HepG2 (cell line): ENCODE results near the gene BCORL1. TPM values are rescaled to one million over a fixed set of nuclear protein-coding genes. Genes with fewer than 3 reads are reported as not detected.

Source experiments
- ATAC-seq: fragments of 200-7000 bp; cut with Tn5 transposase; 3 replicates; pipeline ENCODE4 v1.9.1; 2020; ENCODE audit warnings: mild to moderate bottlenecking, moderate library complexity
- BruUV-seq: library from RNA; stranded (reverse); fragments of 400-500 nt; replicated peaks from 2 replicates; lab custom pipeline; 2021; lab: Mats Ljungman, UMichigan
- CTCF ChIA-PET: fragments of 300-600 bp; formaldehyde crosslinking; extraction: SDS; loops from one replicate; lab custom pipeline; 2021; ENCODE audit warnings: low total read pairs, inconsistent platforms, low intra/inter-chr PET ratio; lab: Yijun Ruan, JAX
- POLR2A ChIA-PET: fragments of 350-600 bp; sonication (Branson Sonifier 250); formaldehyde crosslinking; loops from one replicate; lab custom pipeline; 2020; ENCODE audit warnings: antibody characterized with exemption, inconsistent platforms; lab: Yijun Ruan, JAX
- DNase-seq: peaks from one replicate; pipeline ENCODE4 v3.0.0-alpha.2; 2015; ENCODE audit warnings: low spot score
- FAIRE-seq: peaks from 3 replicates; lab custom pipeline; 2011; peaks lifted over from hg19 to GRCh38; lab: Jason Lieb, UNC
- H2AFZ ChIP-seq: one replicate; pipeline ENCODE4 v1.6.1; 2011; ENCODE audit warnings: low read length, inconsistent platforms
- H3K27ac ChIP-seq: fragments of 300-600 bp; 3 replicates; pipeline ENCODE4 v1.8.0; 2011; ENCODE audit warnings: mixed run types, mild to moderate bottlenecking, mixed read lengths, low read length, inconsistent platforms; ENCODE audit not compliant: insufficient read depth; ENCODE audit errors: extremely low read length
- H3K27me3 ChIP-seq, 2 experiments: fragments of 200-600 bp in 1 of 2; 2 replicates in 1 of 2; 3 replicates in 1 of 2; pipeline versions ENCODE4 v1.6.0 to v1.8.0; 2011; ENCODE audit warnings: low read length in 2 of 2, mild to moderate bottlenecking in 2 of 2, moderate library complexity in 2 of 2, inconsistent platforms in 1 of 2; ENCODE audit not compliant: insufficient read depth in 2 of 2, control insufficient read depth in 1 of 2
- H3K36me3 ChIP-seq, 2 experiments: fragments of 200-600 bp in 1 of 2; replicated peaks in 1 of 2; 2 replicates in 1 of 2; 3 replicates in 1 of 2; pipeline versions ENCODE4 v1.5.1 to v1.8.0; 2011; ENCODE audit warnings: low read length in 2 of 2, inconsistent platforms in 1 of 2; ENCODE audit not compliant: insufficient read depth in 2 of 2, control insufficient read depth in 1 of 2
- H3K4me1 ChIP-seq: 2 replicates; pipeline ENCODE4 v1.5.1; 2012; ENCODE audit warnings: low read length, inconsistent platforms; ENCODE audit not compliant: insufficient read depth
- H3K4me2 ChIP-seq: 2 replicates; pipeline ENCODE4 v1.6.0; 2011; ENCODE audit warnings: low read depth, low read length, inconsistent platforms
- H3K4me3 ChIP-seq, 3 experiments: fragments of 200-600 bp in 1 of 3; sonication (generic), shearing (Covaris generic) in 1 of 3; replicated peaks in 1 of 3; 2 replicates each; pipeline ENCODE4 v1.5.1; 2011 to 2016; ENCODE audit warnings: low read length in 3 of 3, inconsistent platforms in 2 of 3, low read depth in 2 of 3, mild to moderate bottlenecking in 2 of 3, control low read depth in 1 of 3, mixed read lengths in 1 of 3; ENCODE audit not compliant: insufficient read depth in 1 of 3
- H3K79me2 ChIP-seq: one replicate; pipeline ENCODE4 v1.6.1; 2011; ENCODE audit warnings: low read length, inconsistent platforms; ENCODE audit not compliant: insufficient read depth
- H3K9ac ChIP-seq: 2 replicates; pipeline ENCODE4 v1.6.0; 2011; ENCODE audit warnings: mild to moderate bottlenecking, low read depth, low read length, inconsistent platforms; ENCODE audit not compliant: insufficient read depth
- H3K9me3 ChIP-seq: 2 replicates; pipeline ENCODE4 v1.5.1; 2012; ENCODE audit warnings: mild to moderate bottlenecking, low read length
- H4K20me1 ChIP-seq: 2 replicates; pipeline ENCODE4 v1.6.0; 2011; ENCODE audit warnings: inconsistent platforms, mild to moderate bottlenecking, low read length, moderate library complexity; ENCODE audit not compliant: insufficient read depth
- CREB1 ChIP-seq, 2 experiments: fragments of 450-650 bp in 1 of 2; IDR thresholded peaks; 2 replicates each; pipeline ENCODE4 v1.6.1; 2016 to 2017; ENCODE audit warnings: control low read depth in 1 of 2, mild to moderate bottlenecking in 1 of 2, missing compliant biosample characterization in 1 of 2, missing genetic modification characterization in 1 of 2
- CREB3 ChIP-seq: sonication (generic); formaldehyde crosslinking; IDR thresholded peaks from 2 replicates; pipeline ENCODE4 v1.5.0; 2020; ENCODE audit warnings: missing genetic modification reagents
- E2F5 ChIP-seq: sonication (generic); formaldehyde crosslinking; conservative IDR thresholded peaks from 2 replicates; pipeline ENCODE4 v1.4.0; 2020; ENCODE audit warnings: missing genetic modification reagents
- KLF13 ChIP-seq: sonication (generic); formaldehyde crosslinking; IDR thresholded peaks from 2 replicates; pipeline ENCODE4 v1.4.0; 2020; ENCODE audit warnings: mild to moderate bottlenecking, missing genetic modification reagents
- ZBTB34 ChIP-seq: sonication (generic); formaldehyde crosslinking; IDR thresholded peaks from 2 replicates; pipeline ENCODE4 v1.8.0; 2022; ENCODE audit warnings: mild to moderate bottlenecking, missing genetic modification reagents
- ZFP91 ChIP-seq: sonication (generic); formaldehyde crosslinking; IDR thresholded peaks from 2 replicates; pipeline ENCODE4 v1.9.0; 2022; ENCODE audit warnings: missing genetic modification reagents, mild to moderate bottlenecking, borderline replicate concordance
- WGBS: methylation state at CpG from one replicate; pipeline ENCODE4 v1.1.6; 2017; ENCODE audit warnings: low lambda C conversion rate; 5-methylcytosine and 5-hydroxymethylcytosine counted together
- in situ Hi-C: cut with HindIII; loops from 2 replicates; pipeline ENCODE4 v1.10.0; 2017; ENCODE audit warnings: low pct_unique_long_range_greater_than_20kb; ENCODE audit not compliant: extremely low pct_ligation_motif_present
- intact Hi-C: fragments of 100-400 bp; cut with micrococcal nuclease; formaldehyde crosslinking; loops from one replicate; pipeline ENCODE4 v1.10.0; 2022; ENCODE audit not compliant: unreplicated experiment
- polyA plus RNA-seq, 8 experiments: library from polyadenylated mRNA; depleted of rRNA in 3 of 8; stranded (reverse) in 7 of 8; unstranded in 1 of 8; fragments of >200 nt; fragmentation: Illumina TruSeq in 4 of 8; extraction: Trizol in 4 of 8; gene quantifications; 2 replicates each; pipeline versions ENCODE4 v1.2.1 to v1.2.3, GENCODE V29; 2011 to 2016; ENCODE audit warnings: low read depth in 4 of 8, missing spikeins in 1 of 8, mixed read lengths in 1 of 8; ENCODE audit not compliant: insufficient read depth in 1 of 8
- total RNA-seq, 5 experiments: library from RNA; depleted of rRNA; stranded (reverse); fragments of >200 nt; fragmentation: Illumina TruSeq; extraction: Trizol; gene quantifications; 2 replicates each; pipeline ENCODE4 v1.2.3, GENCODE V29; 2016; ENCODE audit warnings: low read depth in 1 of 5

Gene BCORL1
- total and polyA plus RNA-seq, 2 of the 13 experiments (the other 11 are each of a cell fraction or from before 2014, with no cell fraction given): 0.67 to 1.4 TPM

- H3K79me2 ChIP-seq: no peaks in the 10 kb centered on the region
- ChIA-PET CTCF (no interaction called here), POLR2A (no interaction called here)
- H2AFZ ChIP-seq: no peak overlapping the region
- in situ Hi-C loops: no loop called here
- H3K36me3 ChIP-seq: no peaks in the 10 kb centered on the region
- no peak for FAIRE-seq
- H3K9ac ChIP-seq: no peak overlapping the region
- no peaks in the 10 kb centered on the region for H3K9me3 ChIP-seq
- BruUV-seq: no TSS peak
- no peaks in the 10 kb centered on the region for H4K20me1 ChIP-seq
- WGBS: 60% methylated on average over 2 of the region's 3 CpGs
- no peak overlapping the region for H3K4me3 ChIP-seq
- intact Hi-C loops: no loop called here
- H3K27me3 ChIP-seq: no peaks in the 10 kb centered on the region
- H3K4me2 ChIP-seq: no peak overlapping the region
- ATAC-seq: no peak
- peaks cover 23% of the 10 kb centered on the region for H3K4me1 ChIP-seq
- DNase-seq: no peak
- no peak for TF ChIP-seq CREB3
- no peak for TF ChIP-seq CREB1 (IDR thresholded peaks at IDR 0.05)
- no peak for TF ChIP-seq CREB1 (CRISPR knock-in tag; IDR thresholded peaks at IDR 0.05)
- no peak for TF ChIP-seq KLF13 (CRISPR knock-in tag)
- TF ChIP-seq E2F5 (CRISPR knock-in tag): no peak
- TF ChIP-seq ZFP91: no peak
- no peak for TF ChIP-seq ZBTB34 (CRISPR knock-in tag)
- H3K27ac ChIP-seq: no peak overlapping the region
These were observed 122.8 kb downstream of the BCORL1 start for GRCh38 chrX:130105244-130105643.
